KMS-11 (cell line): ENCODE data around the gene CMAS.
A peak's percentile ranks its signal among the peaks of the same experiment; 100 is the strongest.
"Not testable (repeated sequence)": the region's sequence is repeated elsewhere in the genome, so short reads cannot be mapped to it uniquely, and the experiment has no call there.

Experiments used
- H2AFZ ChIP-seq: fragments of 200-600 bp; sonication (generic); 2 replicates; pipeline ENCODE4 v1.6.1; 2016; ENCODE audit warnings: antibody characterized with exemption, mixed run types, low read depth
- H3K27ac ChIP-seq: fragments of 200-600 bp; sonication (generic); 2 replicates; pipeline ENCODE4 v1.6.1; 2016; ENCODE audit warnings: mild to moderate bottlenecking, mixed run types
- H3K27me3 ChIP-seq: fragments of 200-600 bp; sonication (generic); 2 replicates; pipeline ENCODE4 v1.6.1; 2017; ENCODE audit warnings: mild to moderate bottlenecking, low read depth, mixed run types, moderate library complexity; ENCODE audit not compliant: insufficient read depth
- H3K36me3 ChIP-seq: fragments of 200-600 bp; sonication (generic); 2 replicates; pipeline ENCODE4 v1.6.1; 2017; ENCODE audit warnings: mild to moderate bottlenecking, mixed run types; ENCODE audit not compliant: insufficient read depth
- H3K4me1 ChIP-seq: fragments of 200-600 bp; sonication (generic); 2 replicates; pipeline ENCODE4 v1.6.1; 2016; ENCODE audit warnings: mild to moderate bottlenecking, low read depth, mixed run types; ENCODE audit not compliant: poor library complexity, severe bottlenecking
- H3K4me2 ChIP-seq: fragments of 200-600 bp; sonication (generic); 2 replicates; pipeline ENCODE4 v1.7.0; 2016; ENCODE audit warnings: mild to moderate bottlenecking, mixed run types
- H3K4me3 ChIP-seq: fragments of 200-600 bp; sonication (generic); IDR thresholded peaks from 2 replicates; pipeline ENCODE4 v1.6.1; 2017; ENCODE audit warnings: low read depth, low read length, mixed read lengths; ENCODE audit not compliant: insufficient read depth
- H3K79me2 ChIP-seq: fragments of 200-600 bp; sonication (generic); 2 replicates; pipeline ENCODE4 v1.6.1; 2016; ENCODE audit warnings: low read depth, mixed run types; ENCODE audit not compliant: insufficient read depth
- H3K9ac ChIP-seq: fragments of 200-600 bp; sonication (generic); 2 replicates; pipeline ENCODE4 v1.6.1; 2016; ENCODE audit warnings: mild to moderate bottlenecking, mixed run types
- H4K20me1 ChIP-seq: fragments of 200-600 bp; sonication (generic); 2 replicates; pipeline ENCODE4 v1.6.1; 2016; ENCODE audit warnings: mild to moderate bottlenecking, mixed run types; ENCODE audit not compliant: insufficient read depth
- TF ChIP-seq, protein P1 (sequence below): fragments of 200-600 bp; sonication (generic); conservative IDR thresholded peaks from 2 replicates; pipeline ENCODE4 v1.6.1; 2017; ENCODE audit warnings: low read depth, mild to moderate bottlenecking, antibody characterized with exemption, low read length, moderate library complexity, mixed read lengths

The CMAS gene

DNA sequence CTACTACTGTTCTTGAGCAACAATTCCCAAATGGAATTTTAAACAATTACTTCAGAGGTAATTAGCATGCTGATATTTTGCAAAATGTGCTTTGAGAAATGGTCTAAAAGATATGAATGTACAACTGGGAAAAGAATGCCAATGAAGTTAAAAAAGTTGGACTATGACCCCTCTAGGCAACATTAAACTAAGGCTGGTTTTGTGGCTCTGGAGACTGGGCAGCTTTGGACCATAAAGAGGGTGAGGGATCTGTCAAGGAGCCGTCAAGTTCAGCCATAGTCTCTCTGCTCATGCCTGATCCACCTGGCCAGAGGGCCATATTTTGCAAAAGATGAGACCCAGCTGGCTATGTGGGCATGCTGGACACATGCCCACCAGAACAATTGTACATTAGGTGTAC, 38.8 kb downstream of the CMAS start:
- H3K4me2 ChIP-seq, result no peak overlapping the region
- no peaks in the 10 kb centered on the region for H4K20me1 ChIP-seq
- H3K4me1 ChIP-seq, result no peaks in the 10 kb centered on the region
- TF ChIP-seq, protein P1, sequence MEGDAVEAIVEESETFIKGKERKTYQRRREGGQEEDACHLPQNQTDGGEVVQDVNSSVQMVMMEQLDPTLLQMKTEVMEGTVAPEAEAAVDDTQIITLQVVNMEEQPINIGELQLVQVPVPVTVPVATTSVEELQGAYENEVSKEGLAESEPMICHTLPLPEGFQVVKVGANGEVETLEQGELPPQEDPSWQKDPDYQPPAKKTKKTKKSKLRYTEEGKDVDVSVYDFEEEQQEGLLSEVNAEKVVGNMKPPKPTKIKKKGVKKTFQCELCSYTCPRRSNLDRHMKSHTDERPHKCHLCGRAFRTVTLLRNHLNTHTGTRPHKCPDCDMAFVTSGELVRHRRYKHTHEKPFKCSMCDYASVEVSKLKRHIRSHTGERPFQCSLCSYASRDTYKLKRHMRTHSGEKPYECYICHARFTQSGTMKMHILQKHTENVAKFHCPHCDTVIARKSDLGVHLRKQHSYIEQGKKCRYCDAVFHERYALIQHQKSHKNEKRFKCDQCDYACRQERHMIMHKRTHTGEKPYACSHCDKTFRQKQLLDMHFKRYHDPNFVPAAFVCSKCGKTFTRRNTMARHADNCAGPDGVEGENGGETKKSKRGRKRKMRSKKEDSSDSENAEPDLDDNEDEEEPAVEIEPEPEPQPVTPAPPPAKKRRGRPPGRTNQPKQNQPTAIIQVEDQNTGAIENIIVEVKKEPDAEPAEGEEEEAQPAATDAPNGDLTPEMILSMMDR, result no peak
- no peak overlapping the region for H2AFZ ChIP-seq
- H3K9ac ChIP-seq, result no peak overlapping the region
- H3K79me2 ChIP-seq, result no peaks in the 10 kb centered on the region
- H3K27ac ChIP-seq, result no peak overlapping the region
- H3K27me3 ChIP-seq, result no peaks in the 10 kb centered on the region
- no peaks in the 10 kb centered on the region for H3K36me3 ChIP-seq
- no peak overlapping the region for H3K4me3 ChIP-seq

DNA sequence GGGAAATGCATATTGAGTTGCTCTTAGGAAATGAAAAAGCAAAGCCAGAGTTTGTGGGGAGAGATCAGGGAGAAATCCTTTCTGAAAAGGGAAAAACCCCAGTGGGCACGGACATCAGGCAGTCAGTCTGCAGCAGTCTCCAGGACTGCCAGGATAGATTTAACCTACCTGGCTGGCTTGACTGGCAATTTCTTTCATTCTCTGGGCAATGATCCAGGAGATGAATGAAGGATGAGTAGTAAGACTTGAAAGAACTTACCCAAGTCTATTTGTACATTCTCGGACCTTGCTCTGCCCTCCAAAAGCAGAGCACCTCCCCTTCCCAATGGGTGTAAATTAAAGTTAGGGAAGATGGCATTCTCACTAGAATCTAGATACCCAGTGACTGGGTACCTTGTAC, 42.9 kb downstream of the CMAS start:
- no peak overlapping the region for H3K4me3 ChIP-seq
- no peaks in the 10 kb centered on the region for H4K20me1 ChIP-seq
- H3K4me1 ChIP-seq, result no peaks in the 10 kb centered on the region
- TF ChIP-seq, protein P1, result no peak
- no peak overlapping the region for H3K27ac ChIP-seq
- no peaks in the 10 kb centered on the region for H3K79me2 ChIP-seq
- no peak overlapping the region for H3K9ac ChIP-seq
- no peaks in the 10 kb centered on the region for H3K27me3 ChIP-seq
- no peak overlapping the region for H2AFZ ChIP-seq
- no peak overlapping the region for H3K4me2 ChIP-seq
- no peaks in the 10 kb centered on the region for H3K36me3 ChIP-seq

DNA sequence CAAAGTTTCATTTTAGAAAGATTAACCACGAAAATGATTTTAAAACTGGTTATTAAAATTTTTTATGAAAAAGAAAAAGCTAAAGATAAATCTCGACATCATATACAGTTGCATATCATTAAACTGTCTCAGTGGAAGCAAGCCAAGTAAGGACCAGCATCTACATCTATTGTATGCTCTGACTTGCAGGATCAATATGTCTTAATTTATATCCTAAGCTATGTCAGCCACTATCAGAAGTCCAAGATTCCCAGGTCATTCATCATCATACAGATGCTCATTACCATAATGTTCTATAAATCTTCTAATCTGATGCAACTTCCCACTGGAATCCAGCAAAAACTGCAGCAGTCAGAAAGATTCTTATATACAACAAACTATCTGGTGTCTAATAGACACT, 43.5 kb downstream of the CMAS start:
- Histone ChIP-seq H3K4me2 (no peak overlapping the region), H3K27ac (no peak overlapping the region), H3K36me3 (no peaks in the 10 kb centered on the region), H4K20me1 (no peaks in the 10 kb centered on the region), H2AFZ (no peak overlapping the region), H3K4me1 (no peaks in the 10 kb centered on the region), H3K27me3 (no peaks in the 10 kb centered on the region), H3K4me3 (no peak overlapping the region), H3K9ac (no peak overlapping the region), H3K79me2 (no peaks in the 10 kb centered on the region)
- TF ChIP-seq, protein P1, result no peak

DNA sequence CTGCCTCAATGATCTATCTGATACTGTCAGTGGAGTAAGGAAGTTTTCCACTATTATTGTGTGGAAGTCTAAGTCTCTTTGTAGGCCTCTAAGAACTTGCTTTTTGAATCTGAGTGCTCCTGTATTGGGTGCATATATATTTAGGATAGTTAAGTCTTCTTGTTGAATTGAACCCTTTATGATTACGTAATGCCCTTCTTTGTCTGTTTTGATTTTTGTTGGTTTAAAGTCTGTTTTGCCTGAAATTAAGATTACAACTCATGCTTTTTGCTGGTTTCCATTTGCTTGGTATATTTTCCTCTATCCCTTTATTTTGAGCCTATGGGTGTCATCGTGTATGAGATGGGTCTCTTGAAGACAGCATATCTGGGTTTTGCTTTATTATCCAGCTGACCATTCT, 53.0 kb downstream of the CMAS start:
- H3K79me2 ChIP-seq, H4K20me1 ChIP-seq, H3K9ac ChIP-seq: not testable (repeated sequence)

DNA sequence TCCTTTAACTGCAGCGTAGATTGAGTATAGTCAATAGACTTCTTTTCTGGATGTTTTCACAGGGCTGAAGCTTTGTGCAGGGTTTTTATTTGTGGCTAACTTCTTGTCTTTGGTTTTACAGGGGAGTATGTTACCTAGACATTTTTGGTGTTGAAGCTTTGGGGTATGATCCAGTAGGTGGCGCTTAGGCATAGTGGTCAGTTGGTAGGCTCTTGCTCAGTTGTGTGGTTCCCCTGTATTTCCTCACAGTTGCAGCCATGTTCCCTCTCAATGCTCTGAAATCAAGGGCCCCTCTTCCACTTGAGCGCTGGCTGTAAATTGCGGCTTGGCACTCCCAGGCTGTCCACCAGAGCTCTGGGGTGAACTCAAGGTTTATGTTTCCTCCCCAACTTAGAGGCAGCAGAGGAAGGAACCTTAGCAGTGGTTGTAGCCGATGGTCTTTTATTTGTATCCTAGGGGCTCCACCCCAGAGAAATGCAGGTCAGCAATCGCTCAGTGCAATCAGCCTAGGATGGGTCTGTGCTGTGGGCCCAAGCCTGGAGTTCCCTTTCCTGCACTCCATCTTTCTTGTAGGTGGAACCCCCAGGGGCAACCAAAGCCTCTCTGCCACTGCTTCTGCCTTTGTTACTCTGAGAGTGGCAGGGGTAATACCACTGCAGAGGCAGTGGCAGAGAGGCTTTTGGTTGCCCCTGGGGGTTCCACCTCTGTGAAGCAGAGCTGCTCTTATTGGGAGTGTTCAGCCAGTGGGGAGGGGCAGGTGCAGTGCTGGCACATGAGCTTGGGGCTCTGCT, 55.1 kb downstream of the CMAS start:
- H4K20me1 ChIP-seq, result no peaks in the 10 kb centered on the region
- H3K4me1 ChIP-seq, result peaks cover 10% of the 10 kb centered on the region
- no peak overlapping the region for H3K4me3 ChIP-seq
- peak overlapping the region; percentile 41; the same call in 1 of the 2 replicates for H2AFZ ChIP-seq
- no peaks in the 10 kb centered on the region for H3K27me3 ChIP-seq
- H3K79me2 ChIP-seq, result no peaks in the 10 kb centered on the region
- no peak overlapping the region for H3K27ac ChIP-seq
- H3K36me3 ChIP-seq, result no peaks in the 10 kb centered on the region
- TF ChIP-seq, protein P1, result peak; percentile 39
- no peak overlapping the region for H3K4me2 ChIP-seq
- H3K9ac ChIP-seq, result no peak overlapping the region

More for the DNA sequence above, 53.0 kb downstream of the CMAS start:
- H3K27ac ChIP-seq, H3K27me3 ChIP-seq, H3K4me3 ChIP-seq, H3K36me3 ChIP-seq, H3K4me1 ChIP-seq, H2AFZ ChIP-seq, H3K4me2 ChIP-seq: not testable (repeated sequence)
